WI38 (cell line): Measurements from ENCODE around the gene ARHGAP23.
A peak's percentile ranks its signal among the peaks of the same experiment; 100 is the strongest.

ENCODE experiments used
- H3K4me3 ChIP-seq: 2 replicates; pipeline ENCODE4 v1.5.1; 2011; ENCODE audit warnings: low read depth, mild to moderate bottlenecking, control low read depth, low read length
- TF ChIP-seq, protein P1 (sequence below): IDR thresholded peaks from 2 replicates; pipeline ENCODE4 v1.5.1; 2012; ENCODE audit warnings: low read depth, mild to moderate bottlenecking, control low read depth, low read length

Gene ARHGAP23

DNA sequence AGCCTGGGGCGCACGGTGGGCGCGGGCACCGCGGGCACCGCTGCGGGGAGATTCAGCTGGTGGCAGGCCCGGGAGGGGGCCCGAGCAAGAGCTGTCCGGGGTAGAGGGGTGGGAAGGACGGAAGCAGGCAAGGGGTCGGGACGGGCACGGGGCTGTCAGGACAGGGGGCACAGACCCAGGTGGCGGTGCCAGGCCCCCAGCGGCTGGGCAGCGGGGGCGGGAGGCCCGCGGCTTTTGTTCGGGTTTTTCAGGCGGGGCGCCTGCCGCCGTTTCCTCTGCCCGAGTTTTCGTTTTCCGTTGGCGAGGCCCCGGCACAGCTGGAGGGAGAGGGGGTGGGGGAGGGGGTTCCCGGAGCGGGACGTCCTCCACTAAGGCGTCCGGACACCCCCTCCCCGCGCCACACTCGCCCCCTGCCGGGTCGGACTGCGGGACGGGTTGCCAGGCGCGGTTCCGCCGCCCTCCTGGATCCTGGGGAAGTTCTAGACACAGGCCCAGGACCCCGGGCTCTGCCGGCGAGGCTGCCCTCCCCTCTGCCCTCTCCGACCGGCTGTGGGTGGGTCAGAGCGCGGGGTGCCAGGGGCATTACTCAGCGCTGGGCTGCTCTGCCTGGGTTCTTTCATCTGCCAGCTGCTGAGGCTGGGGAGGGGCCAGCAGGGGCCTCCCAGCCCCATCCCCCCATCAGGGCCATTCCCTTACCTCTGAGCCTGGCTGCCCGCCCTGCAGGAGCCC, 543 bp downstream of the ARHGAP23 start:
- TF ChIP-seq, protein P1, sequence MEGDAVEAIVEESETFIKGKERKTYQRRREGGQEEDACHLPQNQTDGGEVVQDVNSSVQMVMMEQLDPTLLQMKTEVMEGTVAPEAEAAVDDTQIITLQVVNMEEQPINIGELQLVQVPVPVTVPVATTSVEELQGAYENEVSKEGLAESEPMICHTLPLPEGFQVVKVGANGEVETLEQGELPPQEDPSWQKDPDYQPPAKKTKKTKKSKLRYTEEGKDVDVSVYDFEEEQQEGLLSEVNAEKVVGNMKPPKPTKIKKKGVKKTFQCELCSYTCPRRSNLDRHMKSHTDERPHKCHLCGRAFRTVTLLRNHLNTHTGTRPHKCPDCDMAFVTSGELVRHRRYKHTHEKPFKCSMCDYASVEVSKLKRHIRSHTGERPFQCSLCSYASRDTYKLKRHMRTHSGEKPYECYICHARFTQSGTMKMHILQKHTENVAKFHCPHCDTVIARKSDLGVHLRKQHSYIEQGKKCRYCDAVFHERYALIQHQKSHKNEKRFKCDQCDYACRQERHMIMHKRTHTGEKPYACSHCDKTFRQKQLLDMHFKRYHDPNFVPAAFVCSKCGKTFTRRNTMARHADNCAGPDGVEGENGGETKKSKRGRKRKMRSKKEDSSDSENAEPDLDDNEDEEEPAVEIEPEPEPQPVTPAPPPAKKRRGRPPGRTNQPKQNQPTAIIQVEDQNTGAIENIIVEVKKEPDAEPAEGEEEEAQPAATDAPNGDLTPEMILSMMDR = no peak
- H3K4me3 ChIP-seq = peak overlapping the region; percentile 88

DNA sequence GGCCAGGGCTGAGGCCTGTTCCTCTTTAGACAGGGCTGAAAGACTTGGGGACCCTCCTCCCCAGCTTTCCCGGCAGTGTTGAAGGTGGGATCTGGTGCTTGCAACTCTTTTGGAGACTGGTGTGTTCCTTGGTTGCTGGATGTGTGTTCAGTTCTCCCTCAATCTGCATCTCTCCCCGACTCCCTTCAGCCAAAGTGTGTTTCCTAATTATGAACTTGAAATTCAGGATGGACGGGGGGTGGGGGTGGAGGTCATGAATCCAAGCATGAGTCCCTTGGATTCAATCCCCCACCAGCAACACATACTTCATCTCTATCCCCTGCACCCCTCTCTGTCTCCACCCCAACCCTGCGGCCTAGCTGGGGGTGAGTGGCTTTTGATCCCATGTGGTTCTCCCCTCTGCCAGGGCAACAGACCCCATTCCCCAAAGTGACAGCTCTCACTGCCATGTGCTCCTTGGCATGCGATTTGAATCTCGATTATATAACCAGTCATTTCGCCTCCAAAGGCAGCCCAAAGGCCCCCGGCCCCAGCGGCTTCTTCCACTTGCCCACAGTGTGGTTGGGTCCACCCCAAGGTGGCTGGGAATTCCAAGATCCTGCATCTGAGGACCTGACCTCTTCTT, 1.3 kb downstream of the ARHGAP23 start:
- TF ChIP-seq, protein P1 = no peak
- peak overlapping the region; percentile 88 for H3K4me3 ChIP-seq

DNA sequence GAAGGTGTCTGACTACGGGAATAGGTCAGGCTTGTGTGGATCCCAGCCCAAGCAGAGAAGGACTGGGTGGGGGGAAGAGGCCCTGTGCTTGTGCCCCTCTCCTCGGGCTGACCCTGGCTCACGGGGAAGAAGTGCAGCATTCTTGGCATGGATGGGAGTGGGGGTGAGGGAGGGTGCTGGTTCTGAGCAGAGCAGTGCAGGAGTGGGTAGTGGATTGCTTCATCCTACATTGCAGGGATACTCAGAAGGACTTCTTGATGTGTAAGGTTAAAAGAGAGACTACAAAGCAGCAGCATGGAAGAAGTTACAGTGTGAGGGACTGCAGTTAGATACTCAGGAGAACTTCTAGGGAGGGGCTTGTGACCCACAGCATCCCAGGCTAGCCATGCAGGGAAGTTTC, 2.1 kb downstream of the ARHGAP23 start:
- peak overlapping the region; percentile 88 for H3K4me3 ChIP-seq
- TF ChIP-seq, protein P1 = no peak

DNA sequence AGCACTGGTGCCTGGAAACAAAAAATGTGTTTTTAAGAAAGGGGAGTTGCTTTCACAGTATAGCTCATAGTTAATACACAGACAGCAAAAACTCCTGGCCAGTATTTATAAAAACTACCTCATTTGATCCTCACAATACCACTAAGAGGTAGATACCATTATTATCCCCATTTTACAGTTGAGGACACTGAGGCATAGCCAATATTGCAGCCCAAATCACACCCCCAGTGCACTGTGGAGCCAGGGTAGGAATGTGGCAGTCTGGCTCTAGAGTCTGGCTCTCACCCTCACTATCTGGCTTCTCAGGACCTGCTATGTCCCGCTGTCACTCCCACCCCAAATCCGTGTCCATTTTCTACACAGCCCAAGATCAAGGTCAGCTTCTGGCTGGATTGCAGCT, 2.6 kb downstream of the ARHGAP23 start:
- TF ChIP-seq, protein P1 = no peak
- H3K4me3 ChIP-seq = no peak overlapping the region

DNA sequence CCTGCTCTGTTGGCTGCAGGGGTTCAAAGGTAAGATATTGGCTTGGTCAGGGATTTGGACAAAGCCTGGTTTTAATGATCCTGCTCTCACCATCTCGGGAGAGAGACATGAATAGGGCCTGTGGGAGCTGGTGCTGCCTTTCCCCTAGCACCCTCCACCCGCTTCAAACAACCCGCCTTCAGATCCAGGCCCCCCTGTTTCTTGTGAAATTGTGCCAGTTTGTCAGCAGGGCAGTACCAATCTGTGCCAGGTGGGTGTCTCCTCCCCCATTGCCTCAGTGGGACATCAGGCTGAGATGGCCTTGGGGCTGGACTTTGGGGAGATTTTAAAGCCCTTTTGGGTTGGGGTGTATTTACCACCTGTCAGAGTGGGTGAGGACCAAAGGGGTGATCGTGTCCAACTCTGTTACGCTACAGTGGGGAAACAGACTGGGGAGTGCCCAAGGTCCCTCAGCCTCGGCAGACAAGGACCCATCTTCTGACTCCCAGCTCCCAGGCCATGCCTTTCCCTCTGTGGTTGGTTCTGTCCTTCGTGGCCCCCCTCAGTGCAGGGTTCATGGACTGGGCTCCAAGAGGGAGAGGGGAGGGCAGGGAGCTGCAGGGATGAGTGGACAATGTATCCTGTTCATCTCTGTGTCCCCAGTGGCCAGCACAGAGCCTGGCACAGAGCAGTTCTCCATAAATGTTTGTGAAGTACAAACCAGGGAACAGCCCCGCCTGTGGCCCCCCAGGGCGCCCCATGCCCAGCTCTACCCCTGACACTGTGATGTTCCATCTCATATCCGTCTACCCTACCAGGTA, 3.3 kb downstream of the ARHGAP23 start:
- H3K4me3 ChIP-seq = no peak overlapping the region

DNA sequence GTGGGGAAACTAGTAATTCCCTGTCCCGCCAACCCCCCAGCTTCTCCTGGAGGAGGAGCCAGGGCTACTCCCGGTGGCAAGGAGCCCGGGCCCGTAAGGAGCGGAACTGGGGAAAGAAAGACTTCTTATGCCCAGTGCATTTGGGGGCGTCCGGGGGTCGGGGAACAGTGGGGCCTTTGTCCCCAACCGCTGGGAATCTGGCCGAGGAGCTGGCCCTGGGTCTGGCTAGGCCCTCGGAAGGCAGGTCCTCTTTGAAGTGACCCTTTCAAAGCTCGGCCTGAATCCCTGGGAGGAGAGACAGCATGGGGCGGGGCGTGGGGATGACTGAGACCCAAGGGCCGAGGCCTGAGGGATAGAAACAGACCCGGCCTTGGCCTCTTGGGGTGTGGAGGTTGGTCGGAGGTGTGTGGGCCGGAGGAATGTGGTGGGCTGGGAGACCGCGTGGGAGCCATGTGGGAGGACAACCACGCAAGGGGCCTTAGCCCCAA, 6.0 kb downstream of the ARHGAP23 start:
- TF ChIP-seq, protein P1 = no peak
- no peak overlapping the region for H3K4me3 ChIP-seq

More for the DNA sequence above, 3.3 kb downstream of the ARHGAP23 start:
- TF ChIP-seq, protein P1 = no peak
